Smooth muscle cell (in vitro differentiated cells): ENCODE data around the gene YDJC. TPM values are rescaled to one million over a fixed set of nuclear protein-coding genes. Genes with fewer than 3 reads are reported as not detected.

Source experiments
- DNase-seq: peaks from one replicate; lab custom pipeline; 2025; ENCODE audit not compliant: unreplicated experiment; lab: John Stamatoyannopoulos, UW
- H2AFZ ChIP-seq: fragments of 200-600 bp; sonication (generic); 2 replicates; pipeline ENCODE4 v1.6.0; 2016; ENCODE audit warnings: antibody characterized with exemption, low read depth, mild to moderate bottlenecking
- H3F3A ChIP-seq: fragments of 200-600 bp; sonication (generic); 2 replicates; pipeline ENCODE4 v1.6.0; 2017; ENCODE audit warnings: antibody characterized with exemption, low read depth
- H3K27ac ChIP-seq: fragments of 200-600 bp; sonication (generic); 2 replicates; pipeline ENCODE4 v1.5.1; 2016; ENCODE audit warnings: low read depth, mild to moderate bottlenecking
- H3K27me3 ChIP-seq: fragments of 200-600 bp; sonication (generic); 2 replicates; pipeline ENCODE4 v1.6.1; 2016; ENCODE audit warnings: low read depth, mild to moderate bottlenecking
- H3K36me3 ChIP-seq: fragments of 200-600 bp; sonication (generic); 2 replicates; pipeline ENCODE4 v1.5.1; 2016; ENCODE audit warnings: low read depth
- H3K4me1 ChIP-seq: fragments of 200-600 bp; sonication (generic); 2 replicates; pipeline ENCODE4 v1.5.1; 2016; ENCODE audit warnings: low read depth
- H3K4me2 ChIP-seq: fragments of 200-600 bp; sonication (generic); 2 replicates; pipeline ENCODE4 v1.6.0; 2016; ENCODE audit warnings: mild to moderate bottlenecking
- H3K4me3 ChIP-seq: fragments of 200-600 bp; sonication (generic); 2 replicates; pipeline ENCODE4 v1.5.1; 2016; ENCODE audit warnings: mild to moderate bottlenecking
- H3K79me2 ChIP-seq: fragments of 200-600 bp; sonication (generic); 2 replicates; pipeline ENCODE4 v1.6.0; 2016; ENCODE audit warnings: low read depth, mild to moderate bottlenecking
- H3K9ac ChIP-seq: fragments of 200-600 bp; sonication (generic); 2 replicates; pipeline ENCODE4 v1.6.0; 2016; ENCODE audit warnings: low read depth
- H3K9me3 ChIP-seq: fragments of 200-600 bp; sonication (generic); replicated peaks from 2 replicates; pipeline ENCODE4 v1.5.1; 2016; ENCODE audit warnings: low read depth
- H4K20me1 ChIP-seq: fragments of 200-600 bp; sonication (generic); 2 replicates; pipeline ENCODE4 v1.6.0; 2016; ENCODE audit warnings: low read depth
- CTCF ChIP-seq: fragments of 200-600 bp; sonication (generic); IDR thresholded peaks from 2 replicates; pipeline ENCODE4 v1.5.1; 2017; ENCODE audit warnings: borderline replicate concordance, mild to moderate bottlenecking, antibody characterized with exemption; ENCODE audit not compliant: insufficient read depth, poor library complexity, severe bottlenecking
- WGBS: methylation state at CpG from one replicate; pipeline ENCODE4 v1.1.7; 2016; ENCODE audit warnings: low lambda C conversion rate; 5-methylcytosine and 5-hydroxymethylcytosine counted together
- polyA plus RNA-seq: library from polyadenylated mRNA; unstranded; fragments of >200 nt; fragmentation: Nextera tagmentation; extraction: Ambion mirVana; gene quantifications from 2 replicates; pipeline ENCODE4 v1.2.1, GENCODE V29; 2016
- total RNA-seq: library from RNA; depleted of rRNA; stranded (reverse); fragments of >200 nt; gene quantifications from 2 replicates; pipeline ENCODE4 v1.2.3, GENCODE V29; 2014

Gene YDJC
- total and polyA plus RNA-seq, 2 experiments from 2014 or later = 15.2 to 19.3 TPM

- no peak overlapping the region for H3K9ac ChIP-seq
- 88% methylated on average over 12 of the region's 12 CpGs for WGBS
- H3K4me3 ChIP-seq = no peak overlapping the region
- no peak overlapping the region for H3K4me2 ChIP-seq
- no peaks in the 10 kb centered on the region for H3K9me3 ChIP-seq
- H2AFZ ChIP-seq = no peak overlapping the region
- H4K20me1 ChIP-seq = peaks cover 87% of the 10 kb centered on the region
- peaks cover 19% of the 10 kb centered on the region for H3K79me2 ChIP-seq
- no peaks in the 10 kb centered on the region for H3K4me1 ChIP-seq
- no peaks in the 10 kb centered on the region for H3F3A ChIP-seq
- no peak for DNase-seq
- H3K36me3 ChIP-seq = no peaks in the 10 kb centered on the region
- H3K27ac ChIP-seq = peak overlapping the region; percentile 8
- no peaks in the 10 kb centered on the region for H3K27me3 ChIP-seq
- no peak for TF ChIP-seq CTCF
Measured at GRCh38 chr22:21624880-21625791, 4.7 kb downstream of the YDJC start.

GRCh38 chr22:21624120-21624879, 5.5 kb downstream of the YDJC start:
- H3K4me1 ChIP-seq = no peaks in the 10 kb centered on the region
- H3K9me3 ChIP-seq = no peaks in the 10 kb centered on the region
- DNase-seq = no peak
- no peaks in the 10 kb centered on the region for H3K36me3 ChIP-seq
- H3K4me3 ChIP-seq = no peak overlapping the region
- peak overlapping the region; percentile 8 for H3K27ac ChIP-seq
- peak; percentile 51 for TF ChIP-seq CTCF
- no peak overlapping the region for H2AFZ ChIP-seq
- no peaks in the 10 kb centered on the region for H3K27me3 ChIP-seq
- no peak overlapping the region for H3K9ac ChIP-seq
- no peaks in the 10 kb centered on the region for H3F3A ChIP-seq
- no peak overlapping the region for H3K4me2 ChIP-seq
- peaks cover 96% of the 10 kb centered on the region for H4K20me1 ChIP-seq
- peaks cover 25% of the 10 kb centered on the region for H3K79me2 ChIP-seq
- WGBS = 57% methylated on average over 8 of the region's 8 CpGs

- Histone ChIP-seq H3F3A (no peaks in the 10 kb centered on the region), H2AFZ (no peak overlapping the region), H3K27ac (no peak overlapping the region), H3K79me2 (peaks cover 32% of the 10 kb centered on the region), H3K9me3 (no peaks in the 10 kb centered on the region), H3K4me3 (no peak overlapping the region), H3K4me1 (no peaks in the 10 kb centered on the region), H3K36me3 (no peaks in the 10 kb centered on the region), H4K20me1 (peaks cover 96% of the 10 kb centered on the region), H3K4me2 (no peak overlapping the region), H3K9ac (no peak overlapping the region), H3K27me3 (no peaks in the 10 kb centered on the region)
- no peak for DNase-seq
- WGBS = 94% methylated on average over 7 of the region's 7 CpGs
- TF ChIP-seq CTCF = no peak
Measured at GRCh38 chr22:21623648-21623970, 6.2 kb downstream of the YDJC start.
